K562 (cell line): ENCODE measurements around the gene FAM20B. TPM values are rescaled to one million over a fixed set of nuclear protein-coding genes. Genes with fewer than 3 reads are reported as not detected.

Source experiments
- CAMTA2 ChIP-seq: fragments of 250-450 bp; sonication (Bioruptor Pico); conservative IDR thresholded peaks from 2 replicates; pipeline ENCODE4 v1.5.1; 2022
- HDAC8 ChIP-seq: fragments of 450-650 bp; IDR thresholded peaks from 2 replicates; pipeline ENCODE4 v1.6.1; 2016; ENCODE audit warnings: mild to moderate bottlenecking, missing genetic modification characterization, moderate library complexity, missing compliant biosample characterization
- KDM2B ChIP-seq: fragments of 250-450 bp; sonication (Bioruptor Pico); IDR thresholded peaks from 2 replicates; pipeline ENCODE4 v1.8.0; 2021; ENCODE audit warnings: mild to moderate bottlenecking, moderate library complexity
- KHSRP ChIP-seq: fragments of 450-650 bp; IDR thresholded peaks from 2 replicates; pipeline ENCODE4 v1.6.1; 2017
- RB1 ChIP-seq: fragments of 450-650 bp; IDR thresholded peaks from 2 replicates; pipeline ENCODE4 v1.6.1; 2017; ENCODE audit warnings: low read depth, mild to moderate bottlenecking
- SIX5 ChIP-seq, 2 experiments: IDR thresholded peaks; 2 replicates each; pipeline ENCODE4 v1.6.1; 2011; ENCODE audit warnings: low read length in 2 of 2, borderline replicate concordance in 1 of 2, low read depth in 1 of 2, mild to moderate bottlenecking in 1 of 2, moderate library complexity in 1 of 2; ENCODE audit not compliant: insufficient read depth in 1 of 2
- TFAM ChIP-seq: fragments of 250-450 bp; sonication (Bioruptor Pico); conservative IDR thresholded peaks from 2 replicates; pipeline ENCODE4 v1.5.0; 2021; ENCODE audit warnings: mild to moderate bottlenecking, moderate library complexity
- ZNF263 ChIP-seq: sonication (generic); formaldehyde crosslinking; IDR thresholded peaks from 2 replicates; pipeline ENCODE4 v1.8.0; 2022; ENCODE audit warnings: mild to moderate bottlenecking, missing genetic modification reagents, borderline replicate concordance
- ZNF551 ChIP-seq: fragments of 250-450 bp; sonication (Bioruptor Pico); IDR thresholded peaks from 2 replicates; pipeline ENCODE4 v1.5.0; 2021; ENCODE audit warnings: mild to moderate bottlenecking, moderate library complexity
- ZNF699 ChIP-seq: fragments of 250-450 bp; sonication (Bioruptor Pico); IDR thresholded peaks from 2 replicates; pipeline ENCODE4 v1.8.0; 2021; ENCODE audit warnings: mild to moderate bottlenecking, moderate library complexity; ENCODE audit not compliant: insufficient replicate concordance
- polyA plus RNA-seq, 8 experiments: library from polyadenylated mRNA; depleted of rRNA in 4 of 8; stranded (reverse) in 5 of 8; unstranded in 3 of 8; fragments of >200 nt; fragmentation: Nextera tagmentation in 2 of 8; fragmentation: Illumina TruSeq in 1 of 8; extraction: Ambion mirVana in 2 of 8; extraction: Trizol in 1 of 8; gene quantifications; 2 replicates each; pipeline versions ENCODE4 v1.2.1 to v1.2.3, GENCODE V29; 2011 to 2014; ENCODE audit warnings: inconsistent platforms in 1 of 8, missing spikeins in 1 of 8
- total RNA-seq, 7 experiments: library from RNA; depleted of rRNA in 6 of 7; stranded (reverse); fragments of >200 nt in 6 of 7; fragmentation: Illumina TruSeq in 2 of 7; extraction: Trizol in 2 of 7; gene quantifications; 2 replicates each; pipeline versions ENCODE4 v1.2.1 to v1.2.3, GENCODE V29; 2011 to 2021; ENCODE audit warnings: low replicate concordance in 1 of 7
- TF ChIP-seq, protein P1 (sequence below): fragments of 250-450 bp; sonication (Bioruptor Pico); IDR thresholded peaks from 2 replicates; pipeline ENCODE4 v1.8.0; 2021; ENCODE audit warnings: moderate library complexity, mild to moderate bottlenecking, inconsistent platforms
- TF ChIP-seq, protein P2 (sequence below), 2 experiments: fragments of 450-650 bp; formaldehyde crosslinking in 1 of 2; IDR thresholded peaks; 2 replicates each; pipeline versions ENCODE4 v1.4.0 to v1.6.1; 2014 to 2020; ENCODE audit warnings: mild to moderate bottlenecking in 2 of 2, borderline replicate concordance in 1 of 2, low read depth in 1 of 2
- TF ChIP-seq, protein P3 (sequence below): fragments of 250-450 bp; sonication (Bioruptor Pico); IDR thresholded peaks from 2 replicates; pipeline ENCODE4 v1.4.0; 2020; ENCODE audit warnings: mild to moderate bottlenecking
- TF ChIP-seq, protein P4 (sequence below): sonication (generic); formaldehyde crosslinking; IDR thresholded peaks from 2 replicates; pipeline ENCODE4 v1.8.0; 2022; ENCODE audit warnings: mild to moderate bottlenecking, missing genetic modification reagents

FAM20B gene
- total and polyA plus RNA-seq, 9 of the 15 experiments (the other 6 are each of a cell fraction or from before 2014, with no cell fraction given) = 7.2 to 67.5 (median 42.9) TPM

DNA sequence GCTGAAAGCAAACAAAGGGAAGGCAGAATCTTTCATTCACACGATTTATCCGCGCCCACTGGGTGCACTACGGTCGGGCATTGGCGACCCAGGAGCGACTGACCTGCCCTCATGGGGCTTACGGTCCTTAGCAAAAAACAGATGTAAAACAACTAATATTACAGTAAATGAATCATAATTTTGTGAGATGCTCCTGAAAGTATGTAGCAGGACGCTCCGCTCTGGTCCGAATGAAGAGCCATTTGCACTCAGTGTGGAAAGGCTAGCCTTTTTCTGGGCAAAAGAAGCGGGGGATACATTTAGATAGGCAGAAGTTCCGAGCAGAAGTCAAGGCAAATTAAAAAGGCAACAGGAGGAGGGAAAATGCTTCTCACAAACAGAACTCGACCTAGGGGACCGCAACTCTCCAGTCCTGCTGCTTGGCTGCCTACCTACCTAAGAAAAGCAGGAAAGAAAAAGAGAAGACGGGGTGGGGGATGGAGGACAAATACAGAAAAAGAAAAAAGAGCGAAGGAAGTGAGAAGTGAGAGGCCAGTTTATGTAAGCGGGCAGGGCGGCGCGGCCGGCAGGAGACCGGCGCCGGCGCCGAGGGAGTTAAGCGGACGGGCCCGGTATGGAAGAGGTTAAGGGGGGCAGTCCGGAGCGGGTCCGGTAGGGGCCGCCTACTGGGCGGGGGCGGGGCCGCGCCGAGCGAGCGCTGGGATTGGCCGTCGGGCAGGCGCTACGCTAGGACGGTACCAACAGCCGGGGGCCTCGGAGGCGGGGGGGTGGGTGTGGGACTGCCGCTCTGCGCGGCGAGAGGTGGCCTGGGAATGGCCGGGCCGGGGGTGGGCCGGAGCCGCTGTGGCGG, at the start of gene FAM20B (continued):
- TF ChIP-seq, protein P1, sequence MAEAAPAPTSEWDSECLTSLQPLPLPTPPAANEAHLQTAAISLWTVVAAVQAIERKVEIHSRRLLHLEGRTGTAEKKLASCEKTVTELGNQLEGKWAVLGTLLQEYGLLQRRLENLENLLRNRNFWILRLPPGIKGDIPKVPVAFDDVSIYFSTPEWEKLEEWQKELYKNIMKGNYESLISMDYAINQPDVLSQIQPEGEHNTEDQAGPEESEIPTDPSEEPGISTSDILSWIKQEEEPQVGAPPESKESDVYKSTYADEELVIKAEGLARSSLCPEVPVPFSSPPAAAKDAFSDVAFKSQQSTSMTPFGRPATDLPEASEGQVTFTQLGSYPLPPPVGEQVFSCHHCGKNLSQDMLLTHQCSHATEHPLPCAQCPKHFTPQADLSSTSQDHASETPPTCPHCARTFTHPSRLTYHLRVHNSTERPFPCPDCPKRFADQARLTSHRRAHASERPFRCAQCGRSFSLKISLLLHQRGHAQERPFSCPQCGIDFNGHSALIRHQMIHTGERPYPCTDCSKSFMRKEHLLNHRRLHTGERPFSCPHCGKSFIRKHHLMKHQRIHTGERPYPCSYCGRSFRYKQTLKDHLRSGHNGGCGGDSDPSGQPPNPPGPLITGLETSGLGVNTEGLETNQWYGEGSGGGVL = no peak
- TF ChIP-seq KHSRP = no peak
- TF ChIP-seq HDAC8 (tag) = no peak
- TF ChIP-seq, protein P2, sequence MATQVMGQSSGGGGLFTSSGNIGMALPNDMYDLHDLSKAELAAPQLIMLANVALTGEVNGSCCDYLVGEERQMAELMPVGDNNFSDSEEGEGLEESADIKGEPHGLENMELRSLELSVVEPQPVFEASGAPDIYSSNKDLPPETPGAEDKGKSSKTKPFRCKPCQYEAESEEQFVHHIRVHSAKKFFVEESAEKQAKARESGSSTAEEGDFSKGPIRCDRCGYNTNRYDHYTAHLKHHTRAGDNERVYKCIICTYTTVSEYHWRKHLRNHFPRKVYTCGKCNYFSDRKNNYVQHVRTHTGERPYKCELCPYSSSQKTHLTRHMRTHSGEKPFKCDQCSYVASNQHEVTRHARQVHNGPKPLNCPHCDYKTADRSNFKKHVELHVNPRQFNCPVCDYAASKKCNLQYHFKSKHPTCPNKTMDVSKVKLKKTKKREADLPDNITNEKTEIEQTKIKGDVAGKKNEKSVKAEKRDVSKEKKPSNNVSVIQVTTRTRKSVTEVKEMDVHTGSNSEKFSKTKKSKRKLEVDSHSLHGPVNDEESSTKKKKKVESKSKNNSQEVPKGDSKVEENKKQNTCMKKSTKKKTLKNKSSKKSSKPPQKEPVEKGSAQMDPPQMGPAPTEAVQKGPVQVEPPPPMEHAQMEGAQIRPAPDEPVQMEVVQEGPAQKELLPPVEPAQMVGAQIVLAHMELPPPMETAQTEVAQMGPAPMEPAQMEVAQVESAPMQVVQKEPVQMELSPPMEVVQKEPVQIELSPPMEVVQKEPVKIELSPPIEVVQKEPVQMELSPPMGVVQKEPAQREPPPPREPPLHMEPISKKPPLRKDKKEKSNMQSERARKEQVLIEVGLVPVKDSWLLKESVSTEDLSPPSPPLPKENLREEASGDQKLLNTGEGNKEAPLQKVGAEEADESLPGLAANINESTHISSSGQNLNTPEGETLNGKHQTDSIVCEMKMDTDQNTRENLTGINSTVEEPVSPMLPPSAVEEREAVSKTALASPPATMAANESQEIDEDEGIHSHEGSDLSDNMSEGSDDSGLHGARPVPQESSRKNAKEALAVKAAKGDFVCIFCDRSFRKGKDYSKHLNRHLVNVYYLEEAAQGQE (IDR thresholded peaks at IDR 0.05; ENCODE audit: borderline replicate concordance) = peak; percentile 25; the same call in 1 of the 2 replicates
- TF ChIP-seq, protein P2 (CRISPR knock-in tag; IDR thresholded peaks at IDR 0.05; ENCODE audit: low read depth) = no peak
- TF ChIP-seq RB1 = no peak
- no peak for TF ChIP-seq ZNF699 (CRISPR knock-in tag)
- TF ChIP-seq, protein P3, sequence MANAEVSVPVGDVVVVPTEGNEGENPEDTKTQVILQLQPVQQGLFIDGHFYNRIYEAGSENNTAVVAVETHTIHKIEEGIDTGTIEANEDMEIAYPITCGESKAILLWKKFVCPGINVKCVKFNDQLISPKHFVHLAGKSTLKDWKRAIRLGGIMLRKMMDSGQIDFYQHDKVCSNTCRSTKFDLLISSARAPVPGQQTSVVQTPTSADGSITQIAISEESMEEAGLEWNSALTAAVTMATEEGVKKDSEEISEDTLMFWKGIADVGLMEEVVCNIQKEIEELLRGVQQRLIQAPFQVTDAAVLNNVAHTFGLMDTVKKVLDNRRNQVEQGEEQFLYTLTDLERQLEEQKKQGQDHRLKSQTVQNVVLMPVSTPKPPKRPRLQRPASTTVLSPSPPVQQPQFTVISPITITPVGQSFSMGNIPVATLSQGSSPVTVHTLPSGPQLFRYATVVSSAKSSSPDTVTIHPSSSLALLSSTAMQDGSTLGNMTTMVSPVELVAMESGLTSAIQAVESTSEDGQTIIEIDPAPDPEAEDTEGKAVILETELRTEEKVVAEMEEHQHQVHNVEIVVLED (CRISPR knock-in tag) = 0 out of 2 replicates have a peak, but pooled peaks have one; percentile 16
- TF ChIP-seq ZNF551 (CRISPR knock-in tag) = no peak
- TF ChIP-seq ZNF263 (CRISPR knock-in tag) = 0 out of 2 replicates have a peak, but pooled peaks have one; percentile 27
- TF ChIP-seq CAMTA2 = 0 out of 2 replicates have a peak, but pooled peaks have one; percentile 11
- peak in 1 of 2 experiments; percentile 28; a peak in 1 of 4 replicates for TF ChIP-seq SIX5 (IDR thresholded peaks at IDR 0.05; ENCODE audit: borderline replicate concordance in 1 of 2, insufficient read depth in 1 of 2, low read depth in 1 of 2, low read length in 2 of 2)
- TF ChIP-seq, protein P4, sequence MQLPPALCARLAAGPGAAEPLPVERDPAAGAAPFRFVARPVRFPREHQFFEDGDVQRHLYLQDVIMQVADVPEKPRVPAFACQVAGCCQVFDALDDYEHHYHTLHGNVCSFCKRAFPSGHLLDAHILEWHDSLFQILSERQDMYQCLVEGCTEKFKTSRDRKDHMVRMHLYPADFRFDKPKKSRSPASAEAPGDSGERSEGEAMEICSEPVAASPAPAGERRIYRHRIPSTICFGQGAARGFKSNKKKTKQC (CRISPR knock-in tag) = no peak
- TF ChIP-seq TFAM (CRISPR knock-in tag) = no peak
- peak; percentile 67; the same call in 1 of the 2 replicates for TF ChIP-seq KDM2B (CRISPR knock-in tag)
